PFSK-1 (cell line): Measurements from ENCODE around the gene PRELID1.

Source experiments
- FOXP2 ChIP-seq: optimal IDR thresholded peaks from 2 replicates; pipeline ENCODE3; 2011; ENCODE audit warnings: borderline replicate concordance, control low read depth, inconsistent platforms; ENCODE audit not compliant: insufficient read depth; ENCODE audit errors: extremely low read length, extremely low read depth
- POLR2AphosphoS5 ChIP-seq: IDR thresholded peaks from 2 replicates; pipeline ENCODE4 v1.6.1; 2012; ENCODE audit warnings: low read depth, mild to moderate bottlenecking, control low read depth, low read length, moderate library complexity
- REST ChIP-seq, 2 experiments: IDR thresholded peaks; 2 replicates each; pipeline versions ENCODE4 v1.6.1 to v1.8.0; 2011 to 2012; ENCODE audit warnings: low read depth in 2 of 2, low read length in 2 of 2, control low read depth in 1 of 2, inconsistent platforms in 1 of 2, mild to moderate bottlenecking in 1 of 2, moderate library complexity in 1 of 2; ENCODE audit not compliant: insufficient read depth in 1 of 2
- SIN3A ChIP-seq: IDR thresholded peaks from 2 replicates; pipeline ENCODE4 v1.6.1; 2012; ENCODE audit warnings: mild to moderate bottlenecking, low read length, moderate library complexity, borderline replicate concordance; ENCODE audit not compliant: insufficient read depth
- TAF1 ChIP-seq: IDR thresholded peaks from 2 replicates; pipeline ENCODE4 v1.6.1; 2012; ENCODE audit warnings: low read length, control low read depth, borderline replicate concordance; ENCODE audit not compliant: insufficient read depth

The PRELID1 gene

GRCh38 chr5:177346820-177347219 is 43.2 kb downstream of the PRELID1 start:
- TF ChIP-seq SIN3A (no peak), POLR2AphosphoS5 (no peak), TAF1 (no peak), REST (IDR thresholded peaks at IDR 0.05; ENCODE audit: insufficient read depth in 1 of 2, low read depth in 2 of 2, low read length in 2 of 2) (no peak), FOXP2 (no peak)

GRCh38 chr5:177347699-177348098 is 44.1 kb downstream of the PRELID1 start:
- TF ChIP-seq TAF1 (no peak), POLR2AphosphoS5 (no peak), SIN3A (no peak), FOXP2 (no peak), REST (IDR thresholded peaks at IDR 0.05; ENCODE audit: insufficient read depth in 1 of 2, low read depth in 2 of 2, low read length in 2 of 2) (no peak)

- TF ChIP-seq POLR2AphosphoS5: no peak
- no peak for TF ChIP-seq FOXP2
- TF ChIP-seq SIN3A: no peak
- no peak for TF ChIP-seq TAF1
- no peak for TF ChIP-seq REST (IDR thresholded peaks at IDR 0.05; ENCODE audit: insufficient read depth in 1 of 2, low read depth in 2 of 2, low read length in 2 of 2)
These were observed 45.7 kb downstream of the PRELID1 start for GRCh38 chr5:177349362-177349647.

GRCh38 chr5:177349762-177350161 is 46.2 kb downstream of the PRELID1 start:
- TF ChIP-seq REST (IDR thresholded peaks at IDR 0.05; ENCODE audit: insufficient read depth in 1 of 2, low read depth in 2 of 2, low read length in 2 of 2): no peak
- TF ChIP-seq TAF1: no peak
- TF ChIP-seq SIN3A: no peak
- TF ChIP-seq POLR2AphosphoS5: no peak
- no peak for TF ChIP-seq FOXP2

- TF ChIP-seq POLR2AphosphoS5 (no peak), FOXP2 (no peak), REST (IDR thresholded peaks at IDR 0.05; ENCODE audit: insufficient read depth in 1 of 2, low read depth in 2 of 2, low read length in 2 of 2) (no peak), SIN3A (no peak), TAF1 (no peak)
These were observed 47.3 kb downstream of the PRELID1 start for GRCh38 chr5:177350776-177351391.
